ENCODE data around the gene L3MBTL4.

Gene L3MBTL4

DNA sequence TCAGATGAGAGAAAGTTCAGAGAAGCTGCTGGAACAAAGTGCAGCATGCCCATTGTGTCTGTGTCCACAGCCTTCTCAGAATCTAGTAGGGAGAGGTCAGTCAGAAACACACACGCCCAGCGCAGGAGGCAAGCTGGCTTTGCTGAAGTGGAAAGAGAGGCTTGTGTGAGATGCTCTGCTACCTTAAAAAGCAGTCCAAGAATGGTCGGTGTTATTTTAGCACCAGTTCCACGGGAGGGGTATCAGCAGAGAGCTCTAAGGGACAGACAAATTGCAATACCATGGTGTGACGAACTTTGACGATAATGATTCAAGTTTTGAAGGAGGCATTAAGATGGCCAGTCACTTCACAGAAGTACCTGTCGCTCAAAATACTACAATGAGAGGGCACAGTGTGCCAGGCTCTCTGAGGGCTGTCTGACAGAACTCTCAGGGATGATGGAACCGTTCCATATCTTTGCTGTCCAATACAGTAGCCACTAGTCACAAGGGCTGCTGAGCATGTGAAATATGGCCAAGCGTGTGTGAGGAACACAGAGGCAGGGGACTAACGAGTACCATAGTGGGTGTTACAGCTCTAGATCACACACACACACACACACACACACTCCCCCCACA, 281.9 kb downstream of the L3MBTL4 start:
- TF ChIP-seq, protein P1, sequence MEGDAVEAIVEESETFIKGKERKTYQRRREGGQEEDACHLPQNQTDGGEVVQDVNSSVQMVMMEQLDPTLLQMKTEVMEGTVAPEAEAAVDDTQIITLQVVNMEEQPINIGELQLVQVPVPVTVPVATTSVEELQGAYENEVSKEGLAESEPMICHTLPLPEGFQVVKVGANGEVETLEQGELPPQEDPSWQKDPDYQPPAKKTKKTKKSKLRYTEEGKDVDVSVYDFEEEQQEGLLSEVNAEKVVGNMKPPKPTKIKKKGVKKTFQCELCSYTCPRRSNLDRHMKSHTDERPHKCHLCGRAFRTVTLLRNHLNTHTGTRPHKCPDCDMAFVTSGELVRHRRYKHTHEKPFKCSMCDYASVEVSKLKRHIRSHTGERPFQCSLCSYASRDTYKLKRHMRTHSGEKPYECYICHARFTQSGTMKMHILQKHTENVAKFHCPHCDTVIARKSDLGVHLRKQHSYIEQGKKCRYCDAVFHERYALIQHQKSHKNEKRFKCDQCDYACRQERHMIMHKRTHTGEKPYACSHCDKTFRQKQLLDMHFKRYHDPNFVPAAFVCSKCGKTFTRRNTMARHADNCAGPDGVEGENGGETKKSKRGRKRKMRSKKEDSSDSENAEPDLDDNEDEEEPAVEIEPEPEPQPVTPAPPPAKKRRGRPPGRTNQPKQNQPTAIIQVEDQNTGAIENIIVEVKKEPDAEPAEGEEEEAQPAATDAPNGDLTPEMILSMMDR (IDR thresholded peaks at IDR 0.05; ENCODE audit: insufficient read depth, low read length, missing control alignments), result no peak
- CTCF ChIA-PET, result no interaction called here

DNA sequence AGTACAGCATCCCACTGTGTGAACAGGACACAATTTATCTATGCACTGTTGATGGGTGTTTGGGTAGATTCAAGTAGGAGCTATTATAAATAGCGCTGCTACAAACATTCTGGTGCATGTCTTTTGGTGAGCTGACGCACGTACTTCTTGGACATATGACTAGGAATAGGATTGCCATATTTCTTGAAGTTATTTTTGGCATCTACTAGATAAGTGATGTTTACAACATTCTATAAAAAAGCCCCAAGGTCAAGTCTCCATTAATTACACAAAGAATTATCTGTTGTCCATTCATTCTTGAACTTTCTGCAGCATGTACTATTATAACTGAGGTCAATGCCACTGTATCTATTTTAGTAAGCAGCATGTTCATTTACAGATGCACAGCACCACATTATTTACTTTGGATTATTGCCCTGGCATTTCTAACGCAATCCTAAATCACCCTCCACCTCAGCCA, 293.9 kb downstream of the L3MBTL4 start:
- ChIA-PET CTCF (no interaction called here), POLR2A (no interaction called here)
- H3K4me3 ChIP-seq (ENCODE audit: low read depth, low read length), result no peak overlapping the region
- TF ChIP-seq, protein P1 (IDR thresholded peaks at IDR 0.05; ENCODE audit: insufficient read depth, low read length, missing control alignments), result no peak
- DNase-seq (ENCODE audit: low read depth, low spot score), result no peak

More for the DNA sequence above, 281.9 kb downstream of the L3MBTL4 start:
- POLR2A ChIA-PET, result no interaction called here
- no peak for DNase-seq (ENCODE audit: low read depth, low spot score)
- no peak overlapping the region for H3K4me3 ChIP-seq (ENCODE audit: low read depth, low read length)

DNA sequence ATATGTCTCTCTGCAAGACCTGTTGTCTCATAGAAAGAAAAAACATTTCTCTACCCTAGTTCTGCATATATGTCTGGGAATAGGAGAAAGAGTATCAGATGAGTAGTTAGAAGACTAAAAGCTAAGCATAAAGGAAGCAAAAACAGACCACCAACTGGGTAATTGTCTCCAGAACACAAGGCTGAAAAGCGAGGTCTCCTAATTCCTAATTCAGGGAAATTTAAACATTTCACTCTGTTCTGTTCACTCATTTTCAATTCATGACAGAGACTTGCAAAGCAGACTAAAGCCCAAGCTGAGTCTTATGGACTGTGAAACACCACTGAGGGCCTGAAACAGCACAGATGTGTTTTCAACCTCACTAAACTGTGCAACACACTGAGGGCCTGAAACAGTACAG, 294.9 kb downstream of the L3MBTL4 start:
- TF ChIP-seq, protein P1 (IDR thresholded peaks at IDR 0.05; ENCODE audit: insufficient read depth, low read length, missing control alignments), result no peak
- no peak overlapping the region for H3K4me3 ChIP-seq (ENCODE audit: low read depth, low read length)
- POLR2A ChIA-PET, result no interaction called here
- CTCF ChIA-PET, result no interaction called here
- DNase-seq (ENCODE audit: low read depth, low spot score), result no peak

DNA sequence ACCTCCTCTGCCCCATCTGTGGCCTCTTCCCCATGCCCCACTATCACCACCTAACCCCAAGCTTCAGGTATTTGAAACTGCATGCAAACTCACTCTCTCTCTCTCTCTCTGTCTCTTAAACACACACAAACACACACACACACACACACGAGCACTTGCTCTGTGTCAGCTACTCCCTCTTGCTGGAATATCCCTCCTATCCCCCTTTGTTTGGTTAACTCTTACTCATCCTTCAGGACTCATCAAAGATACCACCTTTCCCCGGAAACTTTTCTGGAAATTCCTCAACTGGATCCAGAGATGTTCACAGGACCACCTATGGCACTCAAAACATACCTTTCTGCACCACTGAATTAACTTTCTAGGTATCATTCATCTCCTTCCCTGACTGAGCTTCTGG, 296.6 kb downstream of the L3MBTL4 start:
- DNase-seq (ENCODE audit: low read depth, low spot score), result no peak
- CTCF ChIA-PET, result no interaction called here
- POLR2A ChIA-PET, result no interaction called here
- TF ChIP-seq, protein P1 (IDR thresholded peaks at IDR 0.05; ENCODE audit: insufficient read depth, low read length, missing control alignments), result no peak
- H3K4me3 ChIP-seq (ENCODE audit: low read depth, low read length), result no peak overlapping the region

DNA sequence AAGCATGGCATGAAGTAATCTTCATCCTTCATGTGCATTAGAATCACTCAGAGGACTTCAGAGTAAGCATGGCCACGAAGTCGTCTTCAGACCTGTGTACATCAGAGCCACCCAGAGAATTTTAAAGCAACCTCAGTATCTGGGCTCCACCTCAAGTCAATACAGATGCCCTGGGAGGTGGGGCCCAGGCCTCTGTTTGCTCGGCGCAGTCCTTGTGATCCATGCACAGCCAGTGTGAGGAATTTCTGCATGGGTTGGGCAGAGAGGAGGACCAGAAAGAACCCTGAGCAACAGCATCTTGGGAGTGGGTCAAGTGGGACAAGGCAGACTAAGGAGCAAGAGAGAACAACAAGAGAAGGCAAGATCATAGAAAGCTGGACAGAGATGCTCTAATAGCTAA, 299.0 kb downstream of the L3MBTL4 start:
- no peak overlapping the region for H3K4me3 ChIP-seq (ENCODE audit: low read depth, low read length)
- TF ChIP-seq, protein P1 (IDR thresholded peaks at IDR 0.05; ENCODE audit: insufficient read depth, low read length, missing control alignments), result no peak
- ChIA-PET POLR2A (no interaction called here), CTCF (no interaction called here)
- no peak for DNase-seq (ENCODE audit: low read depth, low spot score)

DNA sequence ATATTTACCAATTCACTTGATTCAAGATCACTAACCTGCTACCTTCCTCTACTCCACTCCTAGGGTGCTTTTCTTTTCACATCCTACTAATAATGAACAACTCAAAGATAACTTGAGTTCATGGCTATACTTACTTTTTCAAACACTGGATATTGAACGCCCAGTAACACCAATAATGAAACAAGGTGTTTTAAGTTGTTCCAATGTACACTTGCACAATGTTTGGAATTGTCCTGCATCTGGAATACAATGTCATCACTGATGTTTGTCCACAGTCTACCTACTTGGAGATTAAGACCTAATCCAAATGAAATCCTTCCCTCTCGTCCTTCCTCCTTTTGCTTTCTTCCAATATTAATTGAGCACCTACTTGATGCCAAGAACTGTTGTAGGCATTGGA, 301.1 kb downstream of the L3MBTL4 start:
- no peak for DNase-seq (ENCODE audit: low read depth, low spot score)
- TF ChIP-seq, protein P1 (IDR thresholded peaks at IDR 0.05; ENCODE audit: insufficient read depth, low read length, missing control alignments), result no peak
- H3K4me3 ChIP-seq (ENCODE audit: low read depth, low read length), result no peak overlapping the region
- ChIA-PET POLR2A (no interaction called here), CTCF (no interaction called here)
